Kidney epithelial cell (primary cell): ENCODE measurements around the gene MRPL21. TPM values are rescaled to one million over a fixed set of nuclear protein-coding genes. Genes with fewer than 3 reads are reported as not detected.
A peak's percentile ranks its signal among the peaks of the same experiment; 100 is the strongest.

ENCODE experiments used
- DNase-seq: peaks from one replicate; pipeline ENCODE4 v3.0.0-alpha.2; 2010; ENCODE audit warnings: low read depth
- H3K27me3 ChIP-seq: 2 replicates; pipeline ENCODE4 v1.6.0; 2011; ENCODE audit warnings: low read length; ENCODE audit not compliant: control insufficient read depth, insufficient read depth
- H3K36me3 ChIP-seq: 2 replicates; pipeline ENCODE4 v1.5.1; 2011; ENCODE audit warnings: low read length; ENCODE audit not compliant: control insufficient read depth, insufficient read depth
- H3K4me3 ChIP-seq: 2 replicates; pipeline ENCODE4 v1.5.1; 2011; ENCODE audit warnings: low read depth, mild to moderate bottlenecking, control low read depth, low read length
- CTCF ChIP-seq: IDR thresholded peaks from 2 replicates; pipeline ENCODE4 v1.5.1; 2011; ENCODE audit warnings: mild to moderate bottlenecking, moderate library complexity, low read length, control low read depth, inconsistent platforms; ENCODE audit not compliant: insufficient read depth, poor library complexity, severe bottlenecking
- total RNA-seq: library from RNA; depleted of rRNA; stranded (reverse); fragments of >200 nt; gene quantifications from 2 replicates; pipeline ENCODE4 v1.2.3, GENCODE V29; 2015

Gene MRPL21
- total RNA-seq, 1 donor from 2014 or later, result 84.3 TPM

- DNase-seq, result no peak
- no peaks in the 10 kb centered on the region for H3K36me3 ChIP-seq
These were observed 61.8 kb downstream of the MRPL21 start, which contains the start of gene CPT1A for GRCh38 chr11:68841718-68842426. TSS of gene CPT1A (minus strand) at chr11:68841916. CDS start at chr11:68815474, 26,442 bp downstream.

More at GRCh38 chr11:68841718-68842426, 61.8 kb downstream of the MRPL21 start, which contains the start of gene CPT1A:
- TF ChIP-seq CTCF, result no peak
- H3K4me3 ChIP-seq, result peak within 1 kb of the TSS; percentile 37
- peaks cover 32% of the 10 kb centered on the region for H3K27me3 ChIP-seq

Other genes starting within 250 kb of the MRPL21 start
- gene GAL, start 219.3 kb downstream of the MRPL21 start, total RNA-seq, result 16.1 and 20.8 TPM in 2 replicates
- gene TESMIN, start 152.3 kb downstream of the MRPL21 start, total RNA-seq, result 3.8 and 7.7 TPM in 2 replicates
- gene CPT1A, start 61.9 kb downstream of the MRPL21 start, total RNA-seq, result 14.0 and 15.4 TPM in 2 replicates
- gene IGHMBP2, start 59 bp upstream of the MRPL21 start, total RNA-seq, result 12.4 and 22.6 TPM in 2 replicates
- not detected in 2 replicates for gene MRGPRD, start 77.2 kb upstream of the MRPL21 start, total RNA-seq
- 0.34 and 1.2 TPM in 2 replicates for gene MRGPRF, start 109.4 kb upstream of the MRPL21 start, total RNA-seq
- gene TPCN2, start 145.1 kb upstream of the MRPL21 start, total RNA-seq, result 8.9 and 10.2 TPM in 2 replicates